Activated T-helper 1 cell treated with anti-CD3 and anti-CD28 coated beads, Interleukin-2, amount 50 U/mL, for 16 hours (primary cell): ENCODE measurements around the gene APOL2.
"Not testable (repeated sequence)": the region's sequence is repeated elsewhere in the genome, so short reads cannot be mapped to it uniquely, and the experiment has no call there.

Source experiments
- DNase-seq, 2 donors: peaks; one replicate each; pipeline ENCODE4 v3.0.0-alpha.2; 2020; ENCODE audit warnings: low read depth in 1 of 2, low spot score in 1 of 2

The APOL2 gene

DNA sequence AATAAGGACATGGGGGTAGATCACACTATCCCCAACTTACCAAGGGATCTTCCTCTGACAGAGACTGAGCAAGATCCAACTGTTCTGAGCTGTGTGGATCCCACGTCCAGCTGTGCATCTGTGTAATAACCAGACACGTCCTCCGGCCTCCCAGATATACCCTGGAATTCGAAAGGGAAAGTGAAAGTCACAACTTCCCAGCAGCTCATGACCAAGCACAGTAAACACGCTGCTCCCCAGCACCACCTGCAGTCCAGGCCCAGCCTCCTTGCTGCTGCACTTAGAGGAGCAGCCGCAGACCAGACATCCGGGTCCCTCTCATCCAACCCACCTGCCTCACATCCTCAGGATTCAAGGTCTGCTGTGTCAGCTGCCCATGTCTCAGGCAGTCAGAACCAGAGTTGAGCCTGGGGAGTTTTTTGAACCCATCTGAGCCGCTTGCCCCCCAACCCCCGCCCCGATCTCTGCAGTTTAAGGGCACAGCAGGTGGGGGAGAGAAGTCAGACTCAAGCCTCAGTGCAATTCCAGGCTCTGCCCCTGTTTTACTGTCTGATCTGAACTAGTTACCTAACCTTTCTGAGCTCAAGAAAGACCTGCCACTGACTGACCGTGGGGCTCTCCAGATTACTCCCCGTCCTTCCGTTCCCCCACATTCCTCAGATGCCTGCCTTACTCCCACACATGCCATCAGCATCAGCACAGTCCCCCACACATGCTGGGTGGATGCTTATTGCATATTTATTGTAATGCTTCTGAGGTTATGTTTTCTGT is at the start of gene APOL2:
Gene APOL2, minus strand, starts transcription at position 127 of the 771 bp plus-strand sequence. CDS start 6,365 bp downstream, outside the sequence.
- peak; percentile 54 to 76 for DNase-seq

GRCh38 chr22:36288571-36289405 is 49.5 kb upstream of the APOL2 start:
- DNase-seq = no peak

- DNase-seq = no peak
Measured at GRCh38 chr22:36287881-36288515, 48.7 kb upstream of the APOL2 start.

GRCh38 chr22:36286096-36286957 is 47.0 kb upstream of the APOL2 start:
- peak in 1 of 2 donors; percentile 35 for DNase-seq

DNA sequence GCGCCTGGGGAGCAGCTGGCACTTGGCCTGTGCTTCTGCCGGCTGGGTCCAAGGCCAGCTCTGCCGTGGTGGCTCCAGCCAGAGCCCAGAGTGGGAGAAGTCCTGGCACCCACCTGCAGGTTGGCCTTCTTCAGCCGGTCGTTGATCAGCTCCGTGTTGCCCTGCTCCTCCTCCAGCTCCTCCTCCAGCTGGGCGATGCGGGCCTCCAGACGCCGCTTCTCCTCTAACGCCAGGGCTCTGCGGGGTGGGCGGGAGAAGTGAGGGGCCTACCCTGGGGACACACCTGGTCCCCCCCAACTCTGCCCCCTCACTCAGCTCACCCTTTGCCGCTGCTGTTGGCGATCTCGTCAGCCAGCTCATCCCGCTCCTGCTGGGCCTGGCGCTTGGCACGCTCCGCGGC is 46.2 kb upstream of the APOL2 start:
- DNase-seq = no peak

DNA sequence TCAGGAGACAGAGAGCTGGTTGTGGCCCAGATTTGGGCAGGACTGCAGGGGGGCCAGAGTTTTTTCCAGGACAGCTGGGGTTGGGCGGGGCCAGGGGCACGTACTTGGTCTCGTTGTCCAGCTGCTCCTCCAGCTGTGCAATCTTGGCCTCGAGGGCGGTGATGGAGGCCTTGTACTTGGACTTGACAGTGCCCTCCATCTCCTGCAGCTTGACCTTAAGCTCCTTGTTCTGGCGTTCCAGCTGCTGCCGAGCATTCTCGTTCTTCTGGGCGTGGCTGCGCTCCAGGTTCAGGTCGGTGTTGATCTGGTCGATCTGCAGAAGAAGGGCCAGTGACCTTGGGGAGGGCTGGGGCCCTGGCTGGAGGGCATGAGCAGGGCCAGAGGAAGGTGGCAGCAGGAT is 45.7 kb upstream of the APOL2 start:
- DNase-seq = no peak

DNA sequence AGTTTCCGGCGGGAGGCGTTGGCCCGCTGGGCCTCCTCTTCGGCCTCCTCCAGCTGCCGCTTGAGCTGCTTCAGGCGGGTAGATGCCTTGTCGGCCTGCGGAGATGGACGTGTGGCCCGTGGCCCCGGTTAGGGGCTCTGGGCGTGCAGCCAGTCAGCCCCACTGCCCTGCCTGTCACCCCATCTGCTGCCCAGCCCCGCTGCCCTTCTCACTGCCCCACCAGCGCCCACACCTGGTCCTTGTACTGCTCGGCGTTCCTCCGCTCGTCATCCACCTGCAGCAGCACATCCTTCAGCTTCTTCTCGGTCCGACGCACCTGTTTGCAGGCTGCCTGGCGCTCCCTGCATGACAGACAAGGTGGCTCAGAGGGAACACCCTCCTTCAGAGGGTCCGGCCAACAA is 44.8 kb upstream of the APOL2 start:
- no peak for DNase-seq

DNA sequence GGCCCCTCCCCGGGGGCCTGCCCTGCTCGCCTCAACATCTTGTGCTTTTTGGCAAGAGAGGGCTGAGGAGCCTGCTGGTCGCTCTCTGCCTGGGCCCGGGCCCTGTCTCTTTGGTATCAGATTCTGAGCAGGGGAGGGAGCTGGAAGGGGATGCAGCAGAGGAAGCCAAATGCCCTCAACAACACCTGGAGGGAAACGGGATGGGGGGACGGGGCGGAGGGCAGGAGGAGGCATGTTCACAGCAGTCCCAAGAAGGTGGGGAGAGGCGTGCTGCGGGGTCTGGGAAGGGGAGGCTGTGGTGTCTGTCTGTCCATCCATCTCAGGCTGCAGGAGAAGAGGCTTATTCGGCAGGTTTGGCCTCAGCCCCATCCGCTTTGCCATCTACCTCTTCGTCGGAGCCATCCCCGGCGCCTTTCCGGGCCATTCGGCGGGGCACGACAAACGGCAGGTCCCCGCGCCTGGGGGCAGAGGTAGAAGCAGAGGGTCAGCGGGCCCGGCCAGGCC is 43.1 kb upstream of the APOL2 start:
- no peak for DNase-seq

DNA sequence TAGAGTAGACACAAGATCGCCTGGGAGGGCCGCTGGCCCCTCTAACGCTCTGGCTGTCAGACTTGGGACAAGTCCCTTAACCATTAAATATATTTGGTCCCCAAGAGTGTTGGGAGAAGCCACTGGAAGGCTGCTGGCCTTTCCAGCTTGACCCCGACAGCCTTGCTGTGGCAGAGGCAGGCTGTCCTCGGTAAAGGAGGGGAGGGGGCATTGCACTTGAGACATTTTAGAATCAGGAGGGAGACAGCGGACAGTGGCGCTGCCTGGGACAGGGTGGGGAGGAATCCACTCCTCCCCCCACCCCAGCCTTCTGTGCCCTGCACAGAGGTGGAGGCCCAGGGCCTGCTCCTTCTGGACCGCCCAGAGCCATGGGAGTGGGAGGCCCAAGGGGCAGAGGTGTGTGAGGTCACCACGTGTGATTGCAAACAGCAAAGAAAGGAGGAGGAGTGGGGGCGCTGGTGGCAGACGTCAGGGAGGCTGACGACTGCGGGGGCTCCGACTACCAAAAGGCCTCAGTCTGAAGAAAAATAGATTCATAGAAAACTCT is 42.5 kb upstream of the APOL2 start:
- DNase-seq = no peak

- DNase-seq = no peak
Measured at GRCh38 chr22:36280379-36280778, 41.1 kb upstream of the APOL2 start.

DNA sequence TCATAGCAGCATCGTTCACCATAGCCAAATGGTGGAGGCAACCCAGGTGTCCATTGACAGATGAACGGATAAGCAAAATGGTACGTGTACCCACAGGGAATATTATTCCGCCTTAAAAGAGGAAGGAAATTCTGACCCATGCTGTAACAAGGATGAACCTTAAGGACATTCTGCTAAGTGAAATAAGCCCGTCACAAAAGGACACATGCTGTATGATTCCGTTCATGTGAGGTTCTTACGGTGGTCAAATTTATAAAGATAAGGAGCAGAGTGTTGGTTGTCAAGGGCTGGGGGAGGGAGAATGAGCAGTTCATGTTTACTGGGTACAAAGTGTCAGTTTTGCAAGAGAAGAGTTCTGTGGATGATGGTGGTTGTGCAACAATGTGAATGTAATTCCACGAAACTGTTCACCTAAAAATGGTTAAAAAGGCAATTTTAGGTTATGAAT is 39.9 kb upstream of the APOL2 start:
- no peak for DNase-seq

- DNase-seq = peak; percentile 37 to 38
Measured at GRCh38 chr22:36277482-36278291, 38.4 kb upstream of the APOL2 start.

- no peak for DNase-seq
Measured at GRCh38 chr22:36274531-36274930, 35.2 kb upstream of the APOL2 start.

- DNase-seq = not testable (repeated sequence)
Measured at GRCh38 chr22:36271951-36272350, 32.6 kb upstream of the APOL2 start.

GRCh38 chr22:36271231-36271630 is 31.9 kb upstream of the APOL2 start:
- not testable (repeated sequence) for DNase-seq

GRCh38 chr22:36267896-36268485 is 28.7 kb upstream of the APOL2 start:
- DNase-seq = no peak

GRCh38 chr22:36267058-36267457 is 27.7 kb upstream of the APOL2 start:
- DNase-seq = no peak

GRCh38 chr22:36263886-36264664 is 24.7 kb upstream of the APOL2 start:
- DNase-seq = not testable (repeated sequence)
